IMR-90 (cell line): ENCODE results near the gene SWAP70. TPM values are rescaled to one million over a fixed set of nuclear protein-coding genes. Genes with fewer than 3 reads are reported as not detected.

Experiments
- ATAC-seq: fragments of 200-7000 bp; cut with Tn5 transposase; 2 replicates; pipeline ENCODE4 v1.9.1; 2020; ENCODE audit warnings: low read depth, mild to moderate bottlenecking, moderate library complexity
- BruUV-seq: library from RNA; stranded (reverse); fragments of 400-500 nt; replicated peaks from 2 replicates; lab custom pipeline; 2021; lab: Mats Ljungman, UMichigan
- CTCF ChIA-PET: fragments of 300-600 bp; formaldehyde crosslinking; extraction: SDS; loops from one replicate; lab custom pipeline; 2021; ENCODE audit warnings: antibody characterized with exemption; lab: Yijun Ruan, JAX
- POLR2A ChIA-PET: fragments of 300-600 bp; sonication (Branson Sonifier 250); formaldehyde crosslinking; loops from one replicate; lab custom pipeline; 2022; ENCODE audit warnings: antibody characterized with exemption; ENCODE audit not compliant: unreplicated experiment; lab: Charles Lee
- DNase-seq: peaks from one replicate; pipeline ENCODE4 v3.0.0; 2013
- H2AFZ ChIP-seq: replicated peaks from 2 replicates; pipeline ENCODE3; 2013; ENCODE audit warnings: low read length, mild to moderate bottlenecking; ENCODE audit not compliant: poor library complexity
- H2AK5ac ChIP-seq: 2 replicates; pipeline ENCODE4 v1.6.1; 2013; ENCODE audit warnings: low read depth, low read length, inconsistent platforms
- H2AK9ac ChIP-seq: replicated peaks from 2 replicates; pipeline ENCODE3; 2013; ENCODE audit warnings: mild to moderate bottlenecking, low read depth, low read length, moderate library complexity; ENCODE audit not compliant: poor library complexity
- H2BK120ac ChIP-seq: 2 replicates; pipeline ENCODE4 v1.6.1; 2013; ENCODE audit warnings: low read depth, low read length, inconsistent platforms
- H2BK15ac ChIP-seq: 3 replicates; pipeline ENCODE4 v1.6.1; 2013; ENCODE audit warnings: low read depth, low read length, inconsistent platforms
- H2BK20ac ChIP-seq: 2 replicates; pipeline ENCODE4 v1.6.1; 2013; ENCODE audit warnings: low read depth, mild to moderate bottlenecking, inconsistent platforms, low read length, moderate library complexity
- H2BK5ac ChIP-seq: 2 replicates; pipeline ENCODE4 v1.6.1; 2013; ENCODE audit warnings: mild to moderate bottlenecking, low read depth, low read length, inconsistent platforms; ENCODE audit not compliant: poor library complexity, severe bottlenecking
- H3K14ac ChIP-seq: replicated peaks from 2 replicates; pipeline ENCODE4 v1.6.1; 2013; ENCODE audit warnings: low read depth, low read length, inconsistent platforms
- H3K18ac ChIP-seq: 2 replicates; pipeline ENCODE4 v1.6.1; 2013; ENCODE audit warnings: low read depth, low read length, control low read depth
- H3K23ac ChIP-seq: 2 replicates; pipeline ENCODE4 v1.6.1; 2013; ENCODE audit warnings: low read depth, low read length, inconsistent platforms
- H3K27ac ChIP-seq: 2 replicates; pipeline ENCODE4 v1.5.1; 2013; ENCODE audit warnings: mild to moderate bottlenecking, control low read depth, low read length; ENCODE audit not compliant: insufficient read depth
- H3K27me3 ChIP-seq: 2 replicates; pipeline ENCODE4 v1.6.1; 2013; ENCODE audit warnings: low read length; ENCODE audit not compliant: control insufficient read depth, insufficient read depth
- H3K36me3 ChIP-seq: 2 replicates; pipeline ENCODE4 v1.6.1; 2013; ENCODE audit warnings: low read length, mixed read lengths; ENCODE audit not compliant: control insufficient read depth, insufficient read depth
- H3K4ac ChIP-seq: 2 replicates; pipeline ENCODE4 v1.6.1; 2013; ENCODE audit warnings: low read depth, low read length, inconsistent platforms
- H3K4me1 ChIP-seq: 2 replicates; pipeline ENCODE4 v1.6.1; 2013; ENCODE audit warnings: low read length, mixed read lengths; ENCODE audit not compliant: control insufficient read depth, insufficient read depth
- H3K4me2 ChIP-seq: 2 replicates; pipeline ENCODE4 v1.6.1; 2013; ENCODE audit warnings: low read depth, mild to moderate bottlenecking, control low read depth, low read length, moderate library complexity
- H3K4me3 ChIP-seq: 2 replicates; pipeline ENCODE4 v1.5.1; 2013; ENCODE audit warnings: low read depth, mild to moderate bottlenecking, control low read depth, low read length, moderate library complexity; ENCODE audit not compliant: insufficient read depth
- H3K56ac ChIP-seq: 2 replicates; pipeline ENCODE4 v1.6.1; 2013; ENCODE audit warnings: low read length, inconsistent platforms; ENCODE audit not compliant: insufficient read depth; ENCODE audit errors: extremely low read depth
- H3K79me1 ChIP-seq, 2 experiments: 2 replicates each; pipeline ENCODE4 v1.6.1; 2013; ENCODE audit warnings: low read length in 2 of 2, inconsistent platforms in 1 of 2, low read depth in 1 of 2
- H3K9ac ChIP-seq: 2 replicates; pipeline ENCODE4 v1.6.1; 2013; ENCODE audit warnings: low read depth, low read length, control low read depth
- H3K9me1 ChIP-seq: 2 replicates; pipeline ENCODE4 v1.6.1; 2013; ENCODE audit warnings: low read length, inconsistent platforms; ENCODE audit not compliant: insufficient read depth
- H3K9me3 ChIP-seq: 2 replicates; pipeline ENCODE4 v1.6.1; 2013; ENCODE audit warnings: low read length; ENCODE audit not compliant: control insufficient read depth, insufficient read depth
- H4K20me1 ChIP-seq: 2 replicates; pipeline ENCODE4 v1.6.1; 2013; ENCODE audit warnings: low read length, inconsistent platforms; ENCODE audit not compliant: insufficient read depth
- H4K5ac ChIP-seq: 2 replicates; pipeline ENCODE4 v1.6.1; 2013; ENCODE audit warnings: mild to moderate bottlenecking, low read depth, low read length, control low read depth
- H4K8ac ChIP-seq, 2 experiments: 2 replicates each; pipeline ENCODE4 v1.6.1; 2013; ENCODE audit warnings: low read depth in 2 of 2, low read length in 2 of 2, control low read depth in 1 of 2, inconsistent platforms in 1 of 2
- H4K91ac ChIP-seq: 2 replicates; pipeline ENCODE4 v1.6.1; 2013; ENCODE audit warnings: low read depth, low read length, inconsistent platforms; ENCODE audit not compliant: insufficient read depth
- BHLHE40 ChIP-seq: fragments of 150-350 bp; IDR thresholded peaks from 2 replicates; pipeline ENCODE4 v1.6.1; 2016; ENCODE audit warnings: mild to moderate bottlenecking, low read depth, low read length
- CHD1 ChIP-seq: IDR thresholded peaks from 2 replicates; pipeline ENCODE4 v1.6.1; 2012; ENCODE audit warnings: low read depth, low read length, improper control_type of control experiment
- ELK1 ChIP-seq: fragments of 150-350 bp; IDR thresholded peaks from 2 replicates; pipeline ENCODE4 v1.6.1; 2016; ENCODE audit warnings: low read depth, mild to moderate bottlenecking, low read length, moderate library complexity, borderline replicate concordance
- NFE2L2 ChIP-seq: fragments of 150-350 bp; IDR thresholded peaks from 2 replicates; pipeline ENCODE4 v1.6.1; 2016; ENCODE audit warnings: low read depth, mild to moderate bottlenecking, low read length
- SMC3 ChIP-seq: fragments of 150-350 bp; IDR thresholded peaks from 2 replicates; pipeline ENCODE4 v1.6.1; 2016; ENCODE audit warnings: low read depth, mild to moderate bottlenecking, antibody characterized with exemption, low read length, moderate library complexity
- WGBS, 2 experiments: methylation state at CpG; one replicate each; pipeline versions ENCODE4 v1.1.5 to v1.1.7; 2013; ENCODE audit warnings: missing lambda C conversion rate in 2 of 2; ENCODE audit not compliant: insufficient read length in 1 of 2; ENCODE audit errors: extremely low coverage in 2 of 2; 5-methylcytosine and 5-hydroxymethylcytosine counted together
- dilution Hi-C: fragments of 300-500 bp; cut with HindIII; formaldehyde crosslinking; loops from one replicate; pipeline ENCODE4 v1.14.3; 2018; ENCODE audit warnings: low sequenced_read_pairs; ENCODE audit not compliant: unreplicated experiment
- in situ Hi-C: fragments of 300-500 bp; cut with MboI; formaldehyde crosslinking; loops from 3 replicates; pipeline ENCODE4 v1.14.3; 2019; ENCODE audit warnings: low sequenced_read_pairs, inconsistent platforms, mixed read lengths
- intact Hi-C: fragments of 100-400 bp; cut with micrococcal nuclease; formaldehyde crosslinking; loops from 2 replicates; pipeline ENCODE4 v1.10.0; 2022
- polyA plus RNA-seq, 3 experiments: library from polyadenylated mRNA; depleted of rRNA; stranded (reverse); fragments of >200 nt; gene quantifications; 2 replicates each; pipeline ENCODE4 v1.2.3, GENCODE V29; 2012; ENCODE audit warnings: low replicate concordance in 1 of 3
- total RNA-seq: library from RNA; depleted of rRNA; stranded (reverse); fragments of >200 nt; gene quantifications from 2 replicates; pipeline ENCODE4 v1.2.3, GENCODE V29; 2012

SWAP70 gene
- total and polyA plus RNA-seq, 2 of the 4 experiments (the other 2 are of a cell fraction): 15.5 to 19.9 TPM

DNA sequence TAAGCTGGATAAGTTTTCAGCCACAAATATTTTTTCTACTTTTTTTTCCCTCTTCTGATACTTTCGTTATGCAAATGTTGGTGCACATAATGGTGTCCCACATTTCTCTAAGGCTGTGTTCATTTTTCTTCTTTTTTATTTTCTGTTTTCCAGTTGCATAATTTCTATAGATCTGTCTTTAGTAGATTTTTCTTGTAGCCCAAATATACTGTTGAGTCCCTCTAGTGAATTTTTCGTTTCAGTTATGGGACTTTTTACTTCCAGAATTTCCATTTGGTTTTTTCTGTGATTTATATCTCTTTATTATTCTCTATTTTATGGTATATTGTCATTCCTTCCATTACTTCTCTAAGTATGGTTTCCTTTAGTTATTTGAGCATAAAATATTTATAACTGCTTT is 72.0 kb downstream of the SWAP70 start:
- CTCF ChIA-PET: no interaction called here
- H2AFZ ChIP-seq: no peak overlapping the region
- no peaks in the 10 kb centered on the region; the same call in 1 of the 2 replicates for H4K20me1 ChIP-seq
- intact Hi-C loops (no loop called here), in situ Hi-C loops (no loop called here), dilution Hi-C loops (no loop called here)
- H2BK120ac ChIP-seq: no peak overlapping the region
- no peak overlapping the region for H2BK5ac ChIP-seq
- DNase-seq: no peak
- no peak overlapping the region for H3K9ac ChIP-seq
- no peak overlapping the region for H3K27ac ChIP-seq
- no peak overlapping the region for H3K56ac ChIP-seq
- peaks cover 13% of the 10 kb centered on the region for H3K9me1 ChIP-seq
- H2AK5ac ChIP-seq: no peak overlapping the region
- no peak overlapping the region for H3K4ac ChIP-seq
- H4K8ac ChIP-seq: no peak overlapping the region
- H3K4me3 ChIP-seq: no peak overlapping the region
- no TSS peak for BruUV-seq
- H2BK15ac ChIP-seq: no peak overlapping the region
- H3K79me1 ChIP-seq: peaks cover 18 to 57% of the 10 kb centered on the region in 2 experiments
- peaks cover 37% of the 10 kb centered on the region for H3K36me3 ChIP-seq
- no peak overlapping the region for H3K4me2 ChIP-seq
- POLR2A ChIA-PET: no interaction called here
- no peak overlapping the region for H3K23ac ChIP-seq
- H3K9me3 ChIP-seq: peaks cover 2% of the 10 kb centered on the region; the same call in 1 of the 2 replicates
- no peaks in the 10 kb centered on the region for H3K27me3 ChIP-seq
- no peak overlapping the region for H2AK9ac ChIP-seq
- no peak overlapping the region for H2BK20ac ChIP-seq
- ATAC-seq: no peak
- no peaks in the 10 kb centered on the region; the same call in 1 of the 2 replicates for H3K4me1 ChIP-seq
- no peak overlapping the region for H4K91ac ChIP-seq
- H3K14ac ChIP-seq: no peak overlapping the region
- no CpG with 5 or more reads among the region's 2 CpGs for WGBS, 2 experiments
- no peak overlapping the region for H4K5ac ChIP-seq
- TF ChIP-seq NFE2L2 (no peak), SMC3 (no peak), ELK1 (no peak), CHD1 (no peak), BHLHE40 (no peak)
- no peak overlapping the region for H3K18ac ChIP-seq
